Lung (tissue), 12 donors: ENCODE results near the gene GTF2H4. TPM values are rescaled to one million over a fixed set of nuclear protein-coding genes. Genes with fewer than 3 reads are reported as not detected.

ENCODE experiments used
- ATAC-seq: fragments of 200-7000 bp; cut with Tn5 transposase; one replicate; pipeline ENCODE4 v1.9.1; 2020; ENCODE audit warnings: moderate number of reproducible peaks; ENCODE audit not compliant: insufficient read depth, low FRiP score
- DNase-seq, 3 donors: peaks; one replicate each; pipeline ENCODE4 v3.0.0-alpha.2; 2013 to 2017
- H3K27ac ChIP-seq, 2 donors: one replicate each; pipeline ENCODE4 v1.5.1; 2013; ENCODE audit warnings: mild to moderate bottlenecking in 2 of 2, moderate library complexity in 2 of 2, control low read depth in 1 of 2, inconsistent platforms in 1 of 2, low read depth in 1 of 2, low read length in 1 of 2
- H3K27me3 ChIP-seq, 3 donors: one replicate each; pipeline ENCODE4 v1.5.1; 2013; ENCODE audit warnings: low read length in 2 of 3; ENCODE audit not compliant: control insufficient read depth in 3 of 3, insufficient read depth in 3 of 3
- H3K36me3 ChIP-seq, 4 donors: one replicate each; pipeline ENCODE4 v1.5.1; 2013; ENCODE audit warnings: low read length in 4 of 4, mild to moderate bottlenecking in 1 of 4, moderate library complexity in 1 of 4; ENCODE audit not compliant: control insufficient read depth in 4 of 4, insufficient read depth in 4 of 4
- H3K4me1 ChIP-seq, 5 donors: one replicate each; pipeline ENCODE4 v1.5.1; 2013; ENCODE audit warnings: low read length in 5 of 5, mild to moderate bottlenecking in 2 of 5, moderate library complexity in 1 of 5; ENCODE audit not compliant: control insufficient read depth in 5 of 5, insufficient read depth in 5 of 5
- H3K4me3 ChIP-seq: one replicate; pipeline ENCODE4 v1.5.1; 2013; ENCODE audit warnings: mild to moderate bottlenecking, control low read depth, moderate library complexity
- H3K9ac ChIP-seq, 2 donors: one replicate each; pipeline ENCODE4 v1.5.1; 2013; ENCODE audit warnings: low read length in 2 of 2, control low read depth in 1 of 2; ENCODE audit not compliant: insufficient read depth in 1 of 2
- H3K9me3 ChIP-seq, 4 donors: one replicate each; pipeline ENCODE4 v1.5.1; 2013; ENCODE audit warnings: low read length in 3 of 4, mild to moderate bottlenecking in 1 of 4, moderate library complexity in 1 of 4; ENCODE audit not compliant: control insufficient read depth in 4 of 4, insufficient read depth in 3 of 4
- WGBS, 2 donors: extraction: QIAGEN DNeasy Blood & Tissue Kit; methylation state at CpG; one replicate each; pipeline ENCODE4 v1.1.7; 2013; 5-methylcytosine and 5-hydroxymethylcytosine counted together
- polyA plus RNA-seq, 2 donors: library from polyadenylated mRNA; stranded (reverse); fragments of 200-250 nt; gene quantifications; one replicate each; pipeline ENCODE4 v1.2.1, GENCODE V29; 2013
- total RNA-seq, 2 donors: library from RNA; depleted of rRNA in 1 of 2; stranded (reverse); fragments of >200 nt in 1 of 2; gene quantifications; one replicate each; pipeline ENCODE4 v1.2.1, GENCODE V29; 2014 to 2021
- TF ChIP-seq, protein P1 (sequence below): IDR thresholded peaks from 2 replicates; pipeline ENCODE4 v1.5.1; 2012; ENCODE audit warnings: mild to moderate bottlenecking; ENCODE audit errors: control extremely low read depth, extremely low read depth
- donor health status: control.
- donor health status: control.
- donor health status: Bipolar disorder and iron deficiency.
- donor health status: healthy.
- donor health status: DM: yes; HTN: yes; CAD: no.

Gene GTF2H4
- total and polyA plus RNA-seq, 4 donors = 25.3 to 37.2 (median 31.1) TPM

DNA sequence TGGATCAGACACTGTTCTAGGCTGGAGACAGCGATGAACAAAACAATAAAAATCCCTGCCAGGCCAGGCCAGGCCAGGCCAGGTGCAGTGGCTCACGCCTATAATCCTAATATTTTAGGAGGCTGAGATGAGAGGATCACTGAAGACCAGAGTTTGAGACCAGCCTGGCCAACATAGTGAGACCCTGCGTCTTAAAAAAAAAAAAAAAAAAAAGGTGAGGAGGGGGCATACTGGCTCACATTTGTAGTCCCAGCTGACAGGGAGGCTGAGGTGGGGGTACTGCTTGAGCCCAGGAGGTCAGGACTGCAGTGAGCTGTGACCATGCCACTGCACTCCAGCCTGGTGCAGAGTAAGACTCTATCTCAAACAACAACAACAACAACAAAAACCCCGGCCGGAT lies 37.3 kb downstream of the GTF2H4 start:
- ATAC-seq = no peak
- DNase-seq = no peak
- Histone ChIP-seq H3K27me3 (no peaks in the 10 kb centered on the region), H3K27ac (no peak overlapping the region), H3K4me1 (peaks cover 0 to 7% (median 0%) of the 10 kb centered on the region in 5 donors), H3K4me3 (no peak overlapping the region), H3K9me3 (no peaks in the 10 kb centered on the region), H3K36me3 (no peaks in the 10 kb centered on the region), H3K9ac (no peak overlapping the region)
- WGBS, 2 donors = 92% methylated on average over 5 of the region's 5 CpGs
- TF ChIP-seq, protein P1, sequence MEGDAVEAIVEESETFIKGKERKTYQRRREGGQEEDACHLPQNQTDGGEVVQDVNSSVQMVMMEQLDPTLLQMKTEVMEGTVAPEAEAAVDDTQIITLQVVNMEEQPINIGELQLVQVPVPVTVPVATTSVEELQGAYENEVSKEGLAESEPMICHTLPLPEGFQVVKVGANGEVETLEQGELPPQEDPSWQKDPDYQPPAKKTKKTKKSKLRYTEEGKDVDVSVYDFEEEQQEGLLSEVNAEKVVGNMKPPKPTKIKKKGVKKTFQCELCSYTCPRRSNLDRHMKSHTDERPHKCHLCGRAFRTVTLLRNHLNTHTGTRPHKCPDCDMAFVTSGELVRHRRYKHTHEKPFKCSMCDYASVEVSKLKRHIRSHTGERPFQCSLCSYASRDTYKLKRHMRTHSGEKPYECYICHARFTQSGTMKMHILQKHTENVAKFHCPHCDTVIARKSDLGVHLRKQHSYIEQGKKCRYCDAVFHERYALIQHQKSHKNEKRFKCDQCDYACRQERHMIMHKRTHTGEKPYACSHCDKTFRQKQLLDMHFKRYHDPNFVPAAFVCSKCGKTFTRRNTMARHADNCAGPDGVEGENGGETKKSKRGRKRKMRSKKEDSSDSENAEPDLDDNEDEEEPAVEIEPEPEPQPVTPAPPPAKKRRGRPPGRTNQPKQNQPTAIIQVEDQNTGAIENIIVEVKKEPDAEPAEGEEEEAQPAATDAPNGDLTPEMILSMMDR = no peak

DNA sequence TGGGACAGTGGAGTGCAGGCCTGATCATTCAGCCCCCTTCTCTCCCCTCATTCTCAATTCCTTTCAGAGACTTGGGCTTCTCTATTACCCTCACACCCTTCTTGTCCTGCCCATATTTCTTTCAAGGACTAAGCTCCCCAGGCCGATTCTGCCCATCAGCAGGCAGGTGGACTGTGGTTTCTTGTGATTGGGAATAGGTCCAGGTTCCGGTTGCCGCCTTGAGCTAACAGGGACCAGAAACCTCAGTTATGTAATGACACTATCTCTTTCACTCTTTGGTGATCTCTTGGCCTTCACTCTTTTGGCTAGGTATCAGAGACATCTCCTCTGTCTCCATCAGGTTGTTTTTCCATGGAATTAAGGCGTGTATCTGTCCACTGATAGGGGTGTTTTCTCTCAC lies 39.2 kb downstream of the GTF2H4 start:
- WGBS, 2 donors = 76 to 82% methylated on average over 4 of the region's 4 CpGs
- ATAC-seq = no peak

DNA sequence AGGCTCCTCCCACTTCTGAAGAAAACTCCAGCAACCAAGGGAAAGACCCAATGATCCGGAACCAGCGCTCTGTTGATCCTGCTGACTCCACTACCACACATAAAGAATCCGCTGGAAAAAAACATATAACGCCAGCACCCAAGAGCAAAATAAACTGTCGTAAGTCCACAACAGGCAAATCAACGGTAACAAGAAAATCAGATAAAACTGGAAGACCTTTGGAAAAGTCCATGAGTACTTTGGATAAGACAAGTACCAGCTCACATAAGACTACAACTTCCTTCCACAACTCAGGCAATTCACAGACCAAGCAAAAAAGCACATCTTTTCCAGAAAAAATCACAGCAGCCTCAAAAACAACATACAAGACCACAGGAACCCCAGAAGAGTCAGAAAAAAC lies 40.8 kb downstream of the GTF2H4 start:
- DNase-seq (no peak), ATAC-seq (no peak)
- Histone ChIP-seq H3K27me3 (peaks cover 0 to 8% (median 0%) of the 10 kb centered on the region in 3 donors), H3K36me3 (no peaks in the 10 kb centered on the region), H3K9ac (no peak overlapping the region), H3K9me3 (peaks cover 0 to 4% (median 0%) of the 10 kb centered on the region in 4 donors), H3K4me1 (peaks cover 0 to 3% (median 0%) of the 10 kb centered on the region in 5 donors), H3K27ac (no peak overlapping the region), H3K4me3 (no peak overlapping the region)
- TF ChIP-seq, protein P1 = no peak
- WGBS, 2 donors = 96 to 97% methylated on average over 6 of the region's 6 CpGs

More for the DNA sequence above, 39.2 kb downstream of the GTF2H4 start:
- Histone ChIP-seq H3K4me3 (no peak overlapping the region), H3K9me3 (peaks cover 0 to 4% (median 0%) of the 10 kb centered on the region in 4 donors), H3K27ac (no peak overlapping the region), H3K27me3 (no peaks in the 10 kb centered on the region), H3K4me1 (peaks cover 0 to 7% (median 0%) of the 10 kb centered on the region in 5 donors), H3K36me3 (no peaks in the 10 kb centered on the region), H3K9ac (no peak overlapping the region)
- TF ChIP-seq, protein P1 = no peak
- no peak for DNase-seq

DNA sequence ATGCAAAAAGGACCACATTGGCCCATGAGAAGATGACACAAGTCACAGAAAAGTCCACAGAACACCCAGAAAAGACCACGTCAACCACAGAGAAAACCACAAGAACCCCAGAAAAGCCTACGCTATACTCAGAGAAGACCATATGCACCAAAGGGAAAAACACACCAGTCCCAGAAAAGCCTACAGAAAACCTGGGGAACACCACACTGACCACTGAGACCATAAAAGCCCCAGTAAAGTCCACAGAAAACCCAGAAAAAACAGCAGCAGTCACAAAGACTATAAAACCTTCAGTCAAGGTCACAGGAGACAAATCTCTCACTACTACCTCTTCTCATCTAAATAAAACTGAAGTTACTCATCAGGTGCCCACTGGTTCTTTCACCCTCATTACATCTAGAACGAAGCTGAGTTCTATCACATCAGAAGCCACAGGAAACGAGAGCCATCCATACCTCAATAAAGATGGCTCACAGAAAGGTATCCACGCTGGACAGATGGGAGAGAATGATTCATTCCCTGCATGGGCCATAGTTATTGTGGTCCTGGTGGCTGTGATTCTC lies 44.0 kb downstream of the GTF2H4 start:
- ATAC-seq (no peak), DNase-seq (no peak)
- peaks cover 0 to 8% (median 0%) of the 10 kb centered on the region in 3 donors for H3K27me3 ChIP-seq
- 83 to 87% methylated on average over 5 of the region's 5 CpGs for WGBS, 2 donors
- no peaks in the 10 kb centered on the region for H3K36me3 ChIP-seq
- peaks cover 0 to 4% (median 0%) of the 10 kb centered on the region in 4 donors for H3K9me3 ChIP-seq
- TF ChIP-seq, protein P1 = no peak
- no peak overlapping the region for H3K27ac ChIP-seq
- H3K4me3 ChIP-seq = no peak overlapping the region
- no peak overlapping the region for H3K9ac ChIP-seq
- peaks cover 0 to 12% (median 0%) of the 10 kb centered on the region in 5 donors for H3K4me1 ChIP-seq
